Sigmoid colon (tissue), 4 donors: ENCODE results near the gene CTSE.

Source experiments
- EP300 ChIP-seq, 4 donors: sonication (generic); formaldehyde crosslinking; IDR thresholded peaks; one replicate each; pipeline ENCODE4 v1.6.1; 2017; ENCODE audit warnings: antibody characterized with exemption in 4 of 4
- POLR2A ChIP-seq, 2 donors: fragments of 450-650 bp; IDR thresholded peaks; one replicate each; pipeline ENCODE4 v1.6.1; 2016; ENCODE audit warnings: antibody characterized with exemption in 2 of 2, mild to moderate bottlenecking in 2 of 2, moderate library complexity in 2 of 2
- POLR2AphosphoS5 ChIP-seq, 4 donors: sonication (generic); formaldehyde crosslinking; IDR thresholded peaks; one replicate each; pipeline ENCODE4 v1.6.1; 2017; ENCODE audit warnings: antibody characterized with exemption in 4 of 4
- TF ChIP-seq, protein P1 (sequence below), 4 experiments: fragments of 450-650 bp in 3 of 4; fragments of 200-600 bp in 1 of 4; IDR thresholded peaks; one replicate each; pipeline ENCODE4 v1.5.1; 2016 to 2019; ENCODE audit warnings: antibody characterized with exemption in 4 of 4, mild to moderate bottlenecking in 3 of 4, moderate library complexity in 2 of 4

DNA sequence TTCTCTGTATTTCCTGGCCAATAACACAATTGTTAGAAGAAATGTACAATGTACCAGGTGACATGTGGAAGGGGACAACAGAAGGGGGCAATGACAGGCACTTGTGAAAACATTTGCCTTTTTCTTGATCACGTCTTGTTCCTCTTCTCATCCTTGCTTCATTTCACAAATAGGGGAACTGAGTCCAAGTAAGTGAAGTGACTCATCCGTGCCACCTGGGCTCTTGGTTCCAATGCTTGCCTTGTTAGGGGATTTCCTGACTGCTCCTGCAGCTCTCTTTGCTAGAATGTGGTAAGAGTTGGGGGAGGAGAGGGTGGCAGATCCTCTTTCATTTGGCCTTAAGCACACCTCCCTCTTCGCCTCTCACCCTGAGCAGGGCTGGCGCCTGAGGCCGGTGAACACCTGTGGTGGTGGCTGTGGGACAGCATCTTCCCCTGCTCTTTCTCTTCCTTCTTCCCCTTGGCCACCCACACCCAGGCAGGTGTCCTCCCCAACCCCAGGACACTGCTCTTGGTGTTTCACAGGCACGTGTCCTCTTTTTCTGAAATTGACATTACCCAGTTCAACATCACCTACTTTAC lies 27.1 kb upstream of the CTSE start:
- TF ChIP-seq, protein P1, sequence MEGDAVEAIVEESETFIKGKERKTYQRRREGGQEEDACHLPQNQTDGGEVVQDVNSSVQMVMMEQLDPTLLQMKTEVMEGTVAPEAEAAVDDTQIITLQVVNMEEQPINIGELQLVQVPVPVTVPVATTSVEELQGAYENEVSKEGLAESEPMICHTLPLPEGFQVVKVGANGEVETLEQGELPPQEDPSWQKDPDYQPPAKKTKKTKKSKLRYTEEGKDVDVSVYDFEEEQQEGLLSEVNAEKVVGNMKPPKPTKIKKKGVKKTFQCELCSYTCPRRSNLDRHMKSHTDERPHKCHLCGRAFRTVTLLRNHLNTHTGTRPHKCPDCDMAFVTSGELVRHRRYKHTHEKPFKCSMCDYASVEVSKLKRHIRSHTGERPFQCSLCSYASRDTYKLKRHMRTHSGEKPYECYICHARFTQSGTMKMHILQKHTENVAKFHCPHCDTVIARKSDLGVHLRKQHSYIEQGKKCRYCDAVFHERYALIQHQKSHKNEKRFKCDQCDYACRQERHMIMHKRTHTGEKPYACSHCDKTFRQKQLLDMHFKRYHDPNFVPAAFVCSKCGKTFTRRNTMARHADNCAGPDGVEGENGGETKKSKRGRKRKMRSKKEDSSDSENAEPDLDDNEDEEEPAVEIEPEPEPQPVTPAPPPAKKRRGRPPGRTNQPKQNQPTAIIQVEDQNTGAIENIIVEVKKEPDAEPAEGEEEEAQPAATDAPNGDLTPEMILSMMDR (IDR thresholded peaks at IDR 0.05), result no peak
- TF ChIP-seq POLR2A (IDR thresholded peaks at IDR 0.05), result no peak
- no peak for TF ChIP-seq EP300 (IDR thresholded peaks at IDR 0.05)
- TF ChIP-seq POLR2AphosphoS5 (IDR thresholded peaks at IDR 0.05), result no peak
